GM19238 (cell line): ENCODE data around the gene KMT2C.
A peak's percentile ranks its signal among the peaks of the same experiment; 100 is the strongest.
"Not testable (repeated sequence)": the region's sequence is repeated elsewhere in the genome, so short reads cannot be mapped to it uniquely, and the experiment has no call there.

Experiments
- DNase-seq: peaks from one replicate; pipeline ENCODE4 v3.0.0; 2011; ENCODE audit warnings: low spot score; ENCODE audit not compliant: insufficient read length

KMT2C gene

GRCh38 chr7:152208766-152209165 is 227.0 kb downstream of the KMT2C start:
- not testable (repeated sequence) for DNase-seq

GRCh38 chr7:152204417-152204816 is 231.4 kb downstream of the KMT2C start:
- DNase-seq = not testable (repeated sequence)

GRCh38 chr7:152203095-152203494 is 232.7 kb downstream of the KMT2C start:
- no peak for DNase-seq

GRCh38 chr7:152202056-152202455 is 233.7 kb downstream of the KMT2C start:
- DNase-seq = no peak

- no peak for DNase-seq
Observed at GRCh38 chr7:152200395-152200794, 235.4 kb downstream of the KMT2C start.

GRCh38 chr7:152196391-152196790 is 239.4 kb downstream of the KMT2C start:
- DNase-seq = no peak

- no peak for DNase-seq
Observed at GRCh38 chr7:152193880-152194279, 241.9 kb downstream of the KMT2C start.

GRCh38 chr7:152189061-152189460 is 246.7 kb downstream of the KMT2C start:
- no peak for DNase-seq

GRCh38 chr7:152185558-152185957 is 250.2 kb downstream of the KMT2C start:
- no peak for DNase-seq

- DNase-seq = no peak
Observed at GRCh38 chr7:152180587-152180986, 255.2 kb downstream of the KMT2C start.

GRCh38 chr7:152180048-152180447 is 255.8 kb downstream of the KMT2C start:
- DNase-seq = no peak

GRCh38 chr7:152178405-152179058 is 257.3 kb downstream of the KMT2C start:
- DNase-seq = no peak

GRCh38 chr7:152177681-152178404 is 258.0 kb downstream of the KMT2C start:
- DNase-seq = no peak

- no peak for DNase-seq
Observed at GRCh38 chr7:152176797-152177196, 259.0 kb downstream of the KMT2C start.

- no peak for DNase-seq
Observed at GRCh38 chr7:152173372-152174070, 262.3 kb downstream of the KMT2C start.

GRCh38 chr7:152162287-152162686 is 273.5 kb downstream of the KMT2C start:
- DNase-seq = no peak

- no peak for DNase-seq
Observed at GRCh38 chr7:152161171-152161570, 274.6 kb downstream of the KMT2C start.

- peak; percentile 56 for DNase-seq
Observed at GRCh38 chr7:152158801-152159587, 276.8 kb downstream of the KMT2C start.

GRCh38 chr7:152152267-152152666 is 283.5 kb downstream of the KMT2C start:
- no peak for DNase-seq

GRCh38 chr7:152149363-152149762 is 286.4 kb downstream of the KMT2C start:
- no peak for DNase-seq

GRCh38 chr7:152148706-152149105 is 287.1 kb downstream of the KMT2C start:
- no peak for DNase-seq
